DOHH2 (cell line): ENCODE results near the gene CCNT2.

ENCODE experiments used
- H3F3A ChIP-seq: fragments of 200-600 bp; sonication (generic), shearing (Covaris generic); 2 replicates; pipeline ENCODE4 v1.6.0; 2016; ENCODE audit warnings: antibody characterized with exemption, mild to moderate bottlenecking; ENCODE audit not compliant: control insufficient read depth, insufficient read depth
- H3K27ac ChIP-seq: fragments of 200-600 bp; sonication (generic); 2 replicates; pipeline ENCODE4 v1.5.1; 2014; ENCODE audit warnings: low read depth, mild to moderate bottlenecking, low read length, moderate library complexity
- H3K27me3 ChIP-seq: fragments of 200-600 bp; sonication (generic); 2 replicates; pipeline ENCODE4 v1.6.1; 2014; ENCODE audit warnings: mild to moderate bottlenecking, low read length, mixed read lengths; ENCODE audit not compliant: control insufficient read depth
- H3K36me3 ChIP-seq: fragments of 200-600 bp; sonication (generic); 2 replicates; pipeline ENCODE4 v1.6.1; 2014; ENCODE audit warnings: mild to moderate bottlenecking, low read length, moderate library complexity, mixed read lengths; ENCODE audit not compliant: control insufficient read depth
- H3K4me1 ChIP-seq: fragments of 200-600 bp; sonication (generic); 2 replicates; pipeline ENCODE4 v1.6.1; 2014; ENCODE audit warnings: mild to moderate bottlenecking, low read length, mixed read lengths; ENCODE audit not compliant: control insufficient read depth
- H3K4me2 ChIP-seq: fragments of 200-600 bp; sonication (generic); 2 replicates; pipeline ENCODE4 v1.6.0; 2014; ENCODE audit warnings: mild to moderate bottlenecking, low read length, moderate library complexity
- H3K4me3 ChIP-seq: fragments of 200-600 bp; sonication (generic); 2 replicates; pipeline ENCODE4 v1.5.1; 2014; ENCODE audit warnings: mild to moderate bottlenecking, low read length, mixed read lengths
- H3K79me2 ChIP-seq: fragments of 200-600 bp; sonication (generic); 2 replicates; pipeline ENCODE4 v1.6.1; 2014; ENCODE audit warnings: mild to moderate bottlenecking, low read length, mixed read lengths; ENCODE audit not compliant: control insufficient read depth
- H3K9me2 ChIP-seq: fragments of 200-600 bp; sonication (generic); replicated peaks from 2 replicates; pipeline ENCODE4 v1.6.1; 2014; ENCODE audit warnings: mild to moderate bottlenecking, low read length, mixed read lengths; ENCODE audit not compliant: control insufficient read depth
- H3K9me3 ChIP-seq: fragments of 200-600 bp; sonication (generic); 2 replicates; pipeline ENCODE4 v1.6.1; 2014; ENCODE audit warnings: antibody characterized with exemption, low read length, mixed read lengths; ENCODE audit not compliant: control insufficient read depth, insufficient read depth
- H4K20me1 ChIP-seq: fragments of 200-600 bp; sonication (generic); 2 replicates; pipeline ENCODE4 v1.6.0; 2014; ENCODE audit warnings: low read depth, mild to moderate bottlenecking, antibody characterized with exemption, low read length, moderate library complexity; ENCODE audit not compliant: control insufficient read depth, insufficient read depth
- CTCF ChIP-seq: fragments of 200-600 bp; sonication (generic); IDR thresholded peaks from one replicate; pipeline ENCODE4 v1.5.1; 2014; ENCODE audit warnings: antibody characterized with exemption, mild to moderate bottlenecking, low read depth, low read length; ENCODE audit not compliant: poor library complexity, severe bottlenecking
- EZH2phosphoT487 ChIP-seq: fragments of 200-600 bp; sonication (generic); IDR thresholded peaks from 2 replicates; pipeline ENCODE4 v1.6.1; 2017; ENCODE audit warnings: borderline replicate concordance, mild to moderate bottlenecking, antibody characterized with exemption, low read length, moderate library complexity, mixed read lengths

The CCNT2 gene

DNA sequence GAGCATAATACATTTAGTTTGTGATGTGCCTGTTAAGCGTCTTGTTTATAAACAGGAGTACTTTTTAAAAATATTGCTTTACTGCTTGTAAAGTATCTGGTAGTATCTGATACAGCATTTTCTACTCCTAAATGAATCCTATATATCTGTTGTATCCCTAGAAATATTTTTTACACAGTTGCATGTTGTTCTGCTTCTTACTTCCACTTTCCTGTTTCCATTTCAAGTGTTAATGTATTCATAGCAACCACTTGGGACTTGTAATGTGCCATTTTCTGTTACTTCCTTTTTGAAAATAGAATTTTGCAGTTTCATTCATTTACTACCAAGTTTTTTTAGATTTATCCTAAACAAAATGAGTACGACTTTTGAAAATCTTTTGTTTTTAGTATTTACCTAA is 24.9 kb downstream of the CCNT2 start:
- H3K27ac ChIP-seq, result 0 out of 2 replicates have a peak overlapping the region, but pooled peaks have one; percentile 9
- TF ChIP-seq CTCF (no peak), EZH2phosphoT487 (no peak)
- H3K4me3 ChIP-seq, result peak overlapping the region; percentile 30
- peaks cover 8% of the 10 kb centered on the region; the same call in 1 of the 2 replicates for H4K20me1 ChIP-seq
- H3F3A ChIP-seq, result 0 out of 2 replicates have a peak, but pooled peaks cover 2% of the 10 kb centered on the region
- H3K79me2 ChIP-seq, result peaks cover 3% of the 10 kb centered on the region; the same call in 1 of the 2 replicates
- no peaks in the 10 kb centered on the region for H3K9me2 ChIP-seq
- H3K4me2 ChIP-seq, result peak overlapping the region; percentile 47
- H3K36me3 ChIP-seq, result peaks cover 75% of the 10 kb centered on the region
- H3K4me1 ChIP-seq, result peaks cover 24% of the 10 kb centered on the region
- H3K27me3 ChIP-seq, result no peaks in the 10 kb centered on the region
- no peaks in the 10 kb centered on the region for H3K9me3 ChIP-seq

DNA sequence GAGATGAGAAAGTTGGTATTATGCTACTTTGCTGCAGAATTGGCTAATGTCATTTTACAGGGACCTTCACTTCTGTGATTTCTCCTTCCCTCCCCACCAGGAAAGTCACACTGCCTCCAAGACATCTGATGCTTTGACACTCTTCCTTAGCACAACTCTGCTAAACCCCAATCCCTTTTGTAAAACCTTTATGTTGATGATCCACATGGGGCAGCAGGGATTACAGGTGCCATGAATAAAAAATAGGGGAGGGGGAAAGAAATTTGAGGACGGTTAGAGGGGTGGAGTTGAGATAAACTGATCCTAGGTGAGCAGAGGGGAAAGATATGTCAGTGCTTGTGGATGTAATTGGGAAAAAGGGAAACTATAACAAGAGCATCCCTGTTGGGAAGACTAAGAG is 26.4 kb downstream of the CCNT2 start:
- H3F3A ChIP-seq, result 0 out of 2 replicates have a peak, but pooled peaks cover 2% of the 10 kb centered on the region
- H3K4me3 ChIP-seq, result no peak overlapping the region
- peaks cover 24% of the 10 kb centered on the region for H3K4me1 ChIP-seq
- H3K9me2 ChIP-seq, result no peaks in the 10 kb centered on the region
- H3K4me2 ChIP-seq, result no peak overlapping the region
- peaks cover 70% of the 10 kb centered on the region for H3K36me3 ChIP-seq
- H3K79me2 ChIP-seq, result peaks cover under 1% of the 10 kb centered on the region; the same call in 1 of the 2 replicates
- H4K20me1 ChIP-seq, result peaks cover 8% of the 10 kb centered on the region; the same call in 1 of the 2 replicates
- H3K27me3 ChIP-seq, result no peaks in the 10 kb centered on the region
- no peaks in the 10 kb centered on the region for H3K9me3 ChIP-seq
- TF ChIP-seq EZH2phosphoT487, result no peak
- no peak for TF ChIP-seq CTCF
- H3K27ac ChIP-seq, result no peak overlapping the region

- H4K20me1 ChIP-seq, result peaks cover 8% of the 10 kb centered on the region; the same call in 1 of the 2 replicates
- no peaks in the 10 kb centered on the region for H3K27me3 ChIP-seq
- peaks cover 71% of the 10 kb centered on the region for H3K36me3 ChIP-seq
- TF ChIP-seq EZH2phosphoT487, result no peak
- TF ChIP-seq CTCF, result no peak
- no peaks in the 10 kb centered on the region for H3K79me2 ChIP-seq
- no peaks in the 10 kb centered on the region for H3K9me2 ChIP-seq
- H3K27ac ChIP-seq, result no peak overlapping the region
- H3K9me3 ChIP-seq, result no peaks in the 10 kb centered on the region
- H3K4me3 ChIP-seq, result no peak overlapping the region
- no peak overlapping the region for H3K4me2 ChIP-seq
- H3F3A ChIP-seq, result 0 out of 2 replicates have a peak, but pooled peaks cover 2% of the 10 kb centered on the region
- H3K4me1 ChIP-seq, result peaks cover 24% of the 10 kb centered on the region
Observed at GRCh38 chr2:134946073-134946472, 27.5 kb downstream of the CCNT2 start.
